OCI-LY3 (cell line): ENCODE measurements around the gene KRTAP5-11.

ENCODE experiments used
- CTCF ChIP-seq: fragments of 200-600, 300-600 bp; sonication (generic); IDR thresholded peaks from 2 replicates; pipeline ENCODE4 v1.5.1; 2014; ENCODE audit warnings: antibody characterized with exemption, low read length, low read depth
- EZH2phosphoT487 ChIP-seq: fragments of 200-600 bp; shearing (Covaris generic); IDR thresholded peaks from 2 replicates; pipeline ENCODE4 v1.6.1; 2018; ENCODE audit warnings: antibody characterized with exemption, mixed run types, low read depth

GRCh38 chr11:71532036-71532610 lies 50.6 kb downstream of the KRTAP5-11 start:
- no peak for TF ChIP-seq CTCF
- TF ChIP-seq EZH2phosphoT487 = no peak
